Endothelial cell of umbilical vein (primary cell): ENCODE results near the gene RASGRF2. TPM values are rescaled to one million over a fixed set of nuclear protein-coding genes. Genes with fewer than 3 reads are reported as not detected.

Experiments used
- BruUV-seq: library from RNA; stranded (reverse); fragments of 400-500 nt; replicated peaks from 2 replicates; lab custom pipeline; 2021; lab: Mats Ljungman, UMichigan
- CTCF ChIA-PET: fragments of 300-600, 350-600 bp; sonication (Branson Sonifier 250); formaldehyde crosslinking; loops from one replicate; lab custom pipeline; 2021; ENCODE audit warnings: antibody characterized with exemption, inconsistent platforms; lab: Charles Lee
- POLR2A ChIA-PET: fragments of 300-600, 350-600 bp; sonication (Branson Sonifier 250); formaldehyde crosslinking; loops from one replicate; lab custom pipeline; 2021; ENCODE audit warnings: antibody characterized with exemption, inconsistent platforms; lab: Charles Lee
- DNase-seq: peaks from one replicate; pipeline ENCODE4 v3.0.0-alpha.2; 2011; ENCODE audit warnings: low read depth, low spot score
- FAIRE-seq: peaks from 2 replicates; lab custom pipeline; 2011; peaks lifted over from hg19 to GRCh38; lab: Jason Lieb, UNC
- H2AFZ ChIP-seq: 2 replicates; pipeline ENCODE4 v1.6.0; 2012; ENCODE audit warnings: low read depth, low read length, control low read depth, inconsistent platforms
- H3K27ac ChIP-seq: 2 replicates; pipeline ENCODE4 v1.5.1; 2011; ENCODE audit warnings: low read depth, mild to moderate bottlenecking, control low read depth, low read length, moderate library complexity; ENCODE audit not compliant: insufficient read depth
- H3K27me3 ChIP-seq, 2 experiments: 2 replicates each; pipeline versions ENCODE4 v1.6.0 to v1.6.1; 2011; ENCODE audit warnings: low read length in 2 of 2, mixed read lengths in 1 of 2; ENCODE audit not compliant: control insufficient read depth in 2 of 2, insufficient read depth in 2 of 2
- H3K36me3 ChIP-seq, 2 experiments: 2 replicates in 1 of 2; 3 replicates in 1 of 2; pipeline ENCODE4 v1.5.1; 2011; ENCODE audit warnings: low read length in 2 of 2, mild to moderate bottlenecking in 1 of 2, moderate library complexity in 1 of 2; ENCODE audit not compliant: control insufficient read depth in 2 of 2, insufficient read depth in 2 of 2; ENCODE audit errors: extremely low read depth in 1 of 2
- H3K4me1 ChIP-seq: 3 replicates; pipeline ENCODE4 v1.5.1; 2011; ENCODE audit warnings: mild to moderate bottlenecking, low read length; ENCODE audit not compliant: control insufficient read depth, insufficient read depth; ENCODE audit errors: extremely low read depth
- H3K4me2 ChIP-seq: 2 replicates; pipeline ENCODE4 v1.6.1; 2011; ENCODE audit warnings: low read length, control low read depth, mixed read lengths; ENCODE audit not compliant: insufficient read depth
- H3K4me3 ChIP-seq, 3 experiments: fragments of 200-600 bp in 1 of 3; sonication (generic), shearing (Covaris generic) in 1 of 3; replicated peaks in 1 of 3; 2 replicates each; pipeline ENCODE4 v1.5.1; 2011 to 2016; ENCODE audit warnings: control low read depth in 3 of 3, low read length in 3 of 3, mild to moderate bottlenecking in 2 of 3, inconsistent platforms in 1 of 3, low read depth in 1 of 3, moderate library complexity in 1 of 3; ENCODE audit not compliant: insufficient read depth in 1 of 3
- H3K79me2 ChIP-seq: 2 replicates; pipeline ENCODE4 v1.6.0; 2012; ENCODE audit warnings: low read length, inconsistent platforms; ENCODE audit not compliant: control insufficient read depth, insufficient read depth
- H3K9ac ChIP-seq: replicated peaks from 2 replicates; pipeline ENCODE3; 2011; ENCODE audit warnings: low read length, control low read depth; ENCODE audit not compliant: insufficient read depth; ENCODE audit errors: extremely low read depth
- H3K9me1 ChIP-seq: replicated peaks from 3 replicates; pipeline ENCODE4 v1.6.0; 2011; ENCODE audit warnings: mild to moderate bottlenecking, low read length; ENCODE audit not compliant: control insufficient read depth, insufficient read depth; ENCODE audit errors: extremely low read depth
- H3K9me3 ChIP-seq: replicated peaks from 2 replicates; pipeline ENCODE4 v1.5.1; 2012; ENCODE audit warnings: low read length, inconsistent platforms; ENCODE audit not compliant: control insufficient read depth, insufficient read depth
- H4K20me1 ChIP-seq: replicated peaks from 2 replicates; pipeline ENCODE3; 2011; ENCODE audit warnings: mild to moderate bottlenecking, low read length; ENCODE audit not compliant: control insufficient read depth, insufficient read depth; ENCODE audit errors: extremely low read depth
- EZH2 ChIP-seq: IDR thresholded peaks from 2 replicates; pipeline ENCODE4 v1.6.1; 2012; ENCODE audit warnings: borderline replicate concordance, low read depth, mild to moderate bottlenecking, moderate library complexity, low read length, inconsistent platforms; ENCODE audit not compliant: severe bottlenecking
- FOS ChIP-seq: IDR thresholded peaks from 2 replicates; pipeline ENCODE4 v1.6.1; 2011; ENCODE audit warnings: mild to moderate bottlenecking, low read length, moderate library complexity, borderline replicate concordance; ENCODE audit not compliant: insufficient read depth
- GATA2 ChIP-seq: IDR thresholded peaks from 2 replicates; pipeline ENCODE4 v1.7.0; 2011; ENCODE audit warnings: low read depth, mild to moderate bottlenecking, moderate library complexity, mixed read lengths, low read length; ENCODE audit not compliant: insufficient read length, insufficient read depth
- JUN ChIP-seq: IDR thresholded peaks from 2 replicates; pipeline ENCODE4 v1.6.1; 2011; ENCODE audit warnings: borderline replicate concordance, low read depth; ENCODE audit not compliant: insufficient read length, insufficient read depth
- MYC ChIP-seq: IDR thresholded peaks from one replicate; pipeline ENCODE4 v1.6.1; 2011; ENCODE audit warnings: mild to moderate bottlenecking, low read depth, low read length
- POLR2A ChIP-seq: IDR thresholded peaks from 2 replicates; pipeline ENCODE4 v1.6.1; 2012; ENCODE audit warnings: low read depth, mild to moderate bottlenecking, control low read depth, low read length
- POLR2AphosphoS5 ChIP-seq: IDR thresholded peaks from 2 replicates; pipeline ENCODE4 v1.6.1; 2012; ENCODE audit warnings: low read depth, mild to moderate bottlenecking, control low read depth, low read length, moderate library complexity; ENCODE audit not compliant: insufficient read depth
- dilution Hi-C: fragments of 300-500 bp; cut with MboI; formaldehyde crosslinking; loops from one replicate; pipeline ENCODE4 v1.15.0; 2019; ENCODE audit warnings: low sequenced_read_pairs; ENCODE audit not compliant: extremely low pct_ligation_motif_present
- intact Hi-C: fragments of 100-400 bp; cut with micrococcal nuclease; formaldehyde crosslinking; loops from one replicate; pipeline ENCODE4 v1.10.0; 2022
- polyA plus RNA-seq, 4 experiments: library from polyadenylated mRNA; depleted of rRNA in 3 of 4; stranded (reverse) in 3 of 4; unstranded in 1 of 4; fragments of >200 nt; gene quantifications; 2 replicates each; pipeline versions ENCODE4 v1.2.1 to v1.2.3, GENCODE V29; 2011 to 2012; ENCODE audit warnings: missing spikeins in 1 of 4
- total RNA-seq: library from RNA; stranded (reverse); gene quantifications from 2 replicates; pipeline ENCODE4 v1.2.3, GENCODE V29; 2021
- TF ChIP-seq, protein P1 (sequence below): IDR thresholded peaks from 2 replicates; pipeline ENCODE4 v1.6.1; 2011; ENCODE audit not compliant: insufficient read depth, insufficient read length
- TF ChIP-seq, protein P2 (sequence below), 2 donors: IDR thresholded peaks; 1 replicate in 1 of 2; 2 replicates in 1 of 2; pipeline ENCODE4 v1.5.1; 2011; ENCODE audit warnings: low read length in 2 of 2, mild to moderate bottlenecking in 2 of 2, moderate library complexity in 2 of 2, control low read depth in 1 of 2, inconsistent platforms in 1 of 2, low read depth in 1 of 2; ENCODE audit not compliant: insufficient read depth in 1 of 2; ENCODE audit errors: extremely low read depth in 1 of 2

Gene RASGRF2
- total and polyA plus RNA-seq, 2 donors (not counting 3 experiments of a cell fraction or from before 2014, with no cell fraction given) = 0.41 to 4.0 TPM

DNA sequence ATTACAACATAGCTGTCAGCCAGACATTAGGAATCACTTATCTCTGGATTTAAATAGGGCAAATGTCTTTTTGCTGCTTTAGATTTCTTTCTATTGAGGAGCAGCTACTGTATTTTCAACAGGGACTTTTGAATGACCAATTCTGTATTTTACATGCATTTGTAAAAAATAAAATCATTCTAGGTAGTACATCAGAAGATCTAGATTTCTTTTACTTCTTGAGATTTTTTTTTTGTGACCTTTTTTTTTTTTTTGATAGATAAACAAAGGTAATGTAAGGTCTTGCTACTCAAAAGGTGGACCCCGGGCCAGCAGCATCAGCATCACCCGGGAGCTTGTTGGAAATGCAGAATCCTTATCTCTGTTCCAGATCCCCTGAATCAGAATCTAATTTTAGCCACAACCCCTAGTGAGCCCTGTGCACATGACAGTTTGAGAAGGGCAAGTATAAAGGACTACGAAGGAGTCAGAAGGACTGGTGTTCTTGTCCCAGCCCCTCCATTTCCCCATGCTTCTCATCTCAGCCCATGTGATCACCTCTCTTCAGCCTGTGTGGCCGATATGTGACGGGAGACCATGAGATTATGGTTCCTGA, 235.3 kb downstream of the RASGRF2 start:
- no TSS peak for BruUV-seq
- Histone ChIP-seq H3K4me2 (no peak overlapping the region), H3K9ac (no peak overlapping the region), H3K27me3 (peaks cover 5 to 9% of the 10 kb centered on the region in 2 experiments), H3K4me3 (no peak overlapping the region), H3K9me1 (no peaks in the 10 kb centered on the region), H3K9me3 (no peaks in the 10 kb centered on the region), H3K4me1 (no peaks in the 10 kb centered on the region), H3K79me2 (no peaks in the 10 kb centered on the region), H4K20me1 (no peaks in the 10 kb centered on the region), H3K36me3 (no peaks in the 10 kb centered on the region), H3K27ac (no peak overlapping the region), H2AFZ (no peak overlapping the region)
- DNase-seq (no peak), FAIRE-seq (no peak)
- dilution Hi-C loops = no loop called here
- TF ChIP-seq POLR2A (no peak), EZH2 (no peak)
- POLR2A ChIA-PET = no interaction called here
- CTCF ChIA-PET = interaction anchor here (0.6 to 3.5 kb wide), 20 partner anchors 9 to 970 kb away, joined by 3 to 50 read pairs (median 5); partner anchors contain the start of gene CKMT2
- intact Hi-C loops = loop anchor here (1.0 to 10.0 kb wide), 6 partner anchors 106 to 1101 kb away; partner anchors contain the start of genes FAM151B and ZCCHC9

DNA sequence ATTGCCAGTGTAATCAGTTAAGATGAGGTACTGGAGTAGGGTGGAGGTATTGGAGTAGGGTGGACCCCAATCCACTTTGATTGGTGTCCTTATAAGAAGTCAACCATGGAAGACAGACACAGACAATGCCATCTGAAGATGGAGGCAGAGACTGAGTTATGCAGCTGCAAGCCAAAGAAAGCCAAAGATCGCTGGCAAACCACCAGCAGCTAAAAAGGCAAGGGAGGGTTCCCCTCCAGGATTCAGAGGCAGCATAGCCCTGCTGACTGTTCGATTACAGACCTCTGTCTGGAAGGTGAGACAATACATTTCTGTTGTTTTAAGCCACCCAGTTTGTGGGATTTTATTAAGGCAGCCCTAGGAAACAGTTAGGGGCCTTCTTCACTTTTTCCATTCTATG, 242.5 kb downstream of the RASGRF2 start:
- H3K27ac ChIP-seq = no peak overlapping the region
- H3K4me3 ChIP-seq = no peak overlapping the region
- no peaks in the 10 kb centered on the region for H3K36me3 ChIP-seq
- H2AFZ ChIP-seq = no peak overlapping the region
- ChIA-PET POLR2A (no interaction called here), CTCF (interaction anchor here (1.0 to 1.5 kb wide), 2 partner anchors 11 to 963 kb away, joined by 3 to 5 read pairs; no protein-coding TSS in a partner anchor)
- dilution Hi-C loops (no loop called here), intact Hi-C loops (no loop called here)
- no peaks in the 10 kb centered on the region for H3K9me3 ChIP-seq
- H3K4me1 ChIP-seq = no peaks in the 10 kb centered on the region
- no peaks in the 10 kb centered on the region for H3K9me1 ChIP-seq
- H3K27me3 ChIP-seq = peaks cover 0 to 2% of the 10 kb centered on the region in 2 experiments
- no peak for DNase-seq
- no TSS peak for BruUV-seq
- no peak for FAIRE-seq
- TF ChIP-seq POLR2AphosphoS5 (no peak), MYC (no peak), EZH2 (no peak), JUN (no peak), POLR2A (no peak), GATA2 (no peak), FOS (no peak)
- TF ChIP-seq, protein P1, sequence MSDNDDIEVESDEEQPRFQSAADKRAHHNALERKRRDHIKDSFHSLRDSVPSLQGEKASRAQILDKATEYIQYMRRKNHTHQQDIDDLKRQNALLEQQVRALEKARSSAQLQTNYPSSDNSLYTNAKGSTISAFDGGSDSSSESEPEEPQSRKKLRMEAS = no peak
- TF ChIP-seq, protein P2, sequence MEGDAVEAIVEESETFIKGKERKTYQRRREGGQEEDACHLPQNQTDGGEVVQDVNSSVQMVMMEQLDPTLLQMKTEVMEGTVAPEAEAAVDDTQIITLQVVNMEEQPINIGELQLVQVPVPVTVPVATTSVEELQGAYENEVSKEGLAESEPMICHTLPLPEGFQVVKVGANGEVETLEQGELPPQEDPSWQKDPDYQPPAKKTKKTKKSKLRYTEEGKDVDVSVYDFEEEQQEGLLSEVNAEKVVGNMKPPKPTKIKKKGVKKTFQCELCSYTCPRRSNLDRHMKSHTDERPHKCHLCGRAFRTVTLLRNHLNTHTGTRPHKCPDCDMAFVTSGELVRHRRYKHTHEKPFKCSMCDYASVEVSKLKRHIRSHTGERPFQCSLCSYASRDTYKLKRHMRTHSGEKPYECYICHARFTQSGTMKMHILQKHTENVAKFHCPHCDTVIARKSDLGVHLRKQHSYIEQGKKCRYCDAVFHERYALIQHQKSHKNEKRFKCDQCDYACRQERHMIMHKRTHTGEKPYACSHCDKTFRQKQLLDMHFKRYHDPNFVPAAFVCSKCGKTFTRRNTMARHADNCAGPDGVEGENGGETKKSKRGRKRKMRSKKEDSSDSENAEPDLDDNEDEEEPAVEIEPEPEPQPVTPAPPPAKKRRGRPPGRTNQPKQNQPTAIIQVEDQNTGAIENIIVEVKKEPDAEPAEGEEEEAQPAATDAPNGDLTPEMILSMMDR (IDR thresholded peaks at IDR 0.05; ENCODE audit: extremely low read depth in 1 of 2, insufficient read depth in 1 of 2, low read depth in 1 of 2, low read length in 2 of 2) = no peak
- no peak overlapping the region for H3K4me2 ChIP-seq
- no peak overlapping the region for H3K9ac ChIP-seq
- no peaks in the 10 kb centered on the region for H4K20me1 ChIP-seq
- no peaks in the 10 kb centered on the region for H3K79me2 ChIP-seq
